ENCODE measurements around the gene GINM1.

DNA sequence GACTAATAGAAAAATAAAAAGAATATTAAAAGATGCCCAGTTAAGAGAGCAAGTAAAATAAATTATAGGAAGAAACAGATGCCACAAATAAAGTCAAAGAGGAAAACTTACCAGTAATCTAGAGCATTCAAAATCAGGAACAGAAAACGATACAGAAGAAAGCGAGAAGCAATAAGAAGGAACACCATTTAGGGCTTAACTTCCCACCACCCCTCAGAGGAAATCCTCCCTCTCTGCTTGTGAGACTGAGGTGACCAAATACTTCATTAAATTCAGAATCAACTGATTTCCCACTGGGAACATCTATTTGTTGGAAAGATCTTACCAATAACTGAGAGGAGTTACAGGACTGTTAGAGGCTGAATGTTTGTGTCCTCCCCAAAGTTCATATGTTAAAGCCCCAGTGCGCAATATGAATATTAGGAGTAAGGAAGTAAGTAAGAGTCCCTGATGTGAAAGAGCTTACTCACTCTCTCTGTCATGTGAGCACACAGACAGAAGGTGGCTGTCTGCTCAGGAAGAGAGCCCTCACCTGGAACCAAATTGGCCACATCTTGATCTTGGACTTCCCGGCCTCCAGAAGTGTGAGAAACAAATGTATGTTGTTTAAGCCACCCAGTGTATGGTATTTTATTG is 62.8 kb downstream of the GINM1 start:
- TF ChIP-seq CTCF (conservative IDR thresholded peaks at IDR 0.05; ENCODE audit: low read depth, low read length) (no peak), EZH2 (IDR thresholded peaks at IDR 0.05; ENCODE audit: borderline replicate concordance, low read depth, low read length, poor library complexity, severe bottlenecking) (no peak)

All from A673 (cell line).